HepG2 (cell line): ENCODE measurements around the gene ACOT8. TPM values are rescaled to one million over a fixed set of nuclear protein-coding genes. Genes with fewer than 3 reads are reported as not detected.
A peak's percentile ranks its signal among the peaks of the same experiment; 100 is the strongest.

ENCODE experiments used
- AKAP8 ChIP-seq: sonication (generic); formaldehyde crosslinking; IDR thresholded peaks from 2 replicates; pipeline ENCODE4 v1.5.1; 2020; ENCODE audit warnings: mild to moderate bottlenecking, missing genetic modification reagents
- CENPBD1 ChIP-seq: sonication (generic); formaldehyde crosslinking; IDR thresholded peaks from 2 replicates; pipeline ENCODE4 v1.8.0; 2022; ENCODE audit warnings: missing genetic modification reagents, low read depth, mild to moderate bottlenecking, borderline replicate concordance
- CHD4 ChIP-seq: fragments of 200-600 bp; sonication (generic); IDR thresholded peaks from 2 replicates; pipeline ENCODE4 v1.7.0; 2017; ENCODE audit warnings: mild to moderate bottlenecking, low read length, borderline replicate concordance
- ELF4 ChIP-seq: sonication (generic); formaldehyde crosslinking; IDR thresholded peaks from 2 replicates; pipeline ENCODE4 v1.5.0; 2020; ENCODE audit warnings: missing genetic modification reagents, mild to moderate bottlenecking, moderate library complexity, borderline replicate concordance
- GABPB1 ChIP-seq: IDR thresholded peaks from 2 replicates; pipeline ENCODE4 v1.6.1; 2016; ENCODE audit warnings: mild to moderate bottlenecking, missing genetic modification reagents, moderate library complexity, missing compliant biosample characterization
- GMEB1 ChIP-seq: sonication (generic); formaldehyde crosslinking; IDR thresholded peaks from 2 replicates; pipeline ENCODE4 v1.5.1; 2020; ENCODE audit warnings: missing genetic modification reagents, mild to moderate bottlenecking, borderline replicate concordance
- GRHL1 ChIP-seq: sonication (generic); formaldehyde crosslinking; conservative IDR thresholded peaks from 2 replicates; pipeline ENCODE4 v1.8.0; 2022; ENCODE audit warnings: missing genetic modification reagents
- HIVEP1 ChIP-seq: sonication (generic); formaldehyde crosslinking; IDR thresholded peaks from 2 replicates; pipeline ENCODE4 v1.4.0; 2020; ENCODE audit warnings: mild to moderate bottlenecking, missing genetic modification reagents
- KLF12 ChIP-seq: sonication (generic); formaldehyde crosslinking; IDR thresholded peaks from 2 replicates; pipeline ENCODE4 v1.4.0; 2020; ENCODE audit warnings: missing genetic modification reagents, borderline replicate concordance
- KLF6 ChIP-seq: IDR thresholded peaks from 2 replicates; pipeline ENCODE4 v1.8.0; 2016; ENCODE audit warnings: missing biosample characterization, missing genetic modification reagents
- NONO ChIP-seq, 2 experiments: fragments of 450-650 bp in 1 of 2; sonication (generic) in 1 of 2; formaldehyde crosslinking in 1 of 2; IDR thresholded peaks in 1 of 2; conservative IDR thresholded peaks in 1 of 2; 2 replicates each; pipeline versions ENCODE4 v1.6.1 to v1.8.0; 2017 to 2022; ENCODE audit warnings: mild to moderate bottlenecking in 1 of 2, missing genetic modification reagents in 1 of 2, moderate library complexity in 1 of 2
- ONECUT2 ChIP-seq: sonication (generic); formaldehyde crosslinking; IDR thresholded peaks from 2 replicates; pipeline ENCODE4 v1.4.0; 2020; ENCODE audit warnings: missing genetic modification reagents
- SOX13 ChIP-seq, 3 experiments: fragments of 450-650 bp in 1 of 3; sonication (generic) in 1 of 3; formaldehyde crosslinking in 1 of 3; IDR thresholded peaks in 2 of 3; conservative IDR thresholded peaks in 1 of 3; 2 replicates each; pipeline versions ENCODE4 v1.5.0 to v1.6.1; 2016 to 2020; ENCODE audit warnings: antibody characterized with exemption in 1 of 3, mild to moderate bottlenecking in 1 of 3, missing compliant biosample characterization in 1 of 3, missing genetic modification reagents in 1 of 3, moderate library complexity in 1 of 3
- SP1 ChIP-seq, 2 experiments: fragments of 450-650 bp in 1 of 2; sonication (generic) in 1 of 2; formaldehyde crosslinking in 1 of 2; IDR thresholded peaks; 2 replicates each; pipeline versions ENCODE4 v1.4.0 to v1.6.1; 2016 to 2020; ENCODE audit warnings: missing genetic modification reagents in 1 of 2
- TMF1 ChIP-seq: sonication (generic); formaldehyde crosslinking; IDR thresholded peaks from 2 replicates; pipeline ENCODE4 v1.8.1; 2022; ENCODE audit warnings: low read depth, missing genetic modification reagents
- TSC22D2 ChIP-seq: sonication (generic); formaldehyde crosslinking; IDR thresholded peaks from 2 replicates; pipeline ENCODE4 v1.5.1; 2020; ENCODE audit warnings: missing genetic modification reagents, mild to moderate bottlenecking, borderline replicate concordance
- ZFP36L2 ChIP-seq: sonication (generic); formaldehyde crosslinking; IDR thresholded peaks from 2 replicates; pipeline ENCODE4 v1.4.0; 2020; ENCODE audit warnings: missing genetic modification reagents
- ZNF121 ChIP-seq: sonication (generic); formaldehyde crosslinking; IDR thresholded peaks from 2 replicates; pipeline ENCODE4 v1.5.0; 2020; ENCODE audit warnings: mild to moderate bottlenecking, missing genetic modification reagents
- ZNF33A ChIP-seq: sonication (generic); formaldehyde crosslinking; IDR thresholded peaks from 2 replicates; pipeline ENCODE4 v1.5.1; 2020; ENCODE audit warnings: missing genetic modification reagents, mild to moderate bottlenecking, moderate library complexity, borderline replicate concordance
- ZNF446 ChIP-seq: sonication (generic); formaldehyde crosslinking; IDR thresholded peaks from 2 replicates; pipeline ENCODE4 v1.5.0; 2020; ENCODE audit warnings: mild to moderate bottlenecking, missing genetic modification reagents
- ZNF546 ChIP-seq: sonication (generic); formaldehyde crosslinking; conservative IDR thresholded peaks from 2 replicates; pipeline ENCODE4 v1.8.1; 2023; ENCODE audit warnings: mild to moderate bottlenecking, missing genetic modification reagents
- ZNF550 ChIP-seq: sonication (generic); formaldehyde crosslinking; IDR thresholded peaks from 2 replicates; pipeline ENCODE4 v1.4.0; 2020; ENCODE audit warnings: mild to moderate bottlenecking, missing genetic modification reagents, borderline replicate concordance
- ZNF674 ChIP-seq: sonication (generic); formaldehyde crosslinking; IDR thresholded peaks from 2 replicates; pipeline ENCODE4 v1.5.0; 2020; ENCODE audit warnings: low read depth, mild to moderate bottlenecking, missing genetic modification reagents
- ZNF891 ChIP-seq: sonication (generic); formaldehyde crosslinking; IDR thresholded peaks from 2 replicates; pipeline ENCODE4 v1.5.0; 2020; ENCODE audit warnings: mild to moderate bottlenecking, missing genetic modification reagents
- polyA plus RNA-seq, 8 experiments: library from polyadenylated mRNA; depleted of rRNA in 3 of 8; stranded (reverse) in 7 of 8; unstranded in 1 of 8; fragments of >200 nt; fragmentation: Illumina TruSeq in 4 of 8; extraction: Trizol in 4 of 8; gene quantifications; 2 replicates each; pipeline versions ENCODE4 v1.2.1 to v1.2.3, GENCODE V29; 2011 to 2016; ENCODE audit warnings: low read depth in 4 of 8, missing spikeins in 1 of 8, mixed read lengths in 1 of 8; ENCODE audit not compliant: insufficient read depth in 1 of 8
- total RNA-seq, 5 experiments: library from RNA; depleted of rRNA; stranded (reverse); fragments of >200 nt; fragmentation: Illumina TruSeq; extraction: Trizol; gene quantifications; 2 replicates each; pipeline ENCODE4 v1.2.3, GENCODE V29; 2016; ENCODE audit warnings: low read depth in 1 of 5
- TF ChIP-seq, protein P1 (sequence below): sonication (generic); formaldehyde crosslinking; IDR thresholded peaks from 2 replicates; pipeline ENCODE4 v1.8.1; 2023; ENCODE audit warnings: mild to moderate bottlenecking, missing genetic modification reagents, borderline replicate concordance

ACOT8 gene
- total and polyA plus RNA-seq, 2 of the 13 experiments (the other 11 are each of a cell fraction or from before 2014, with no cell fraction given): 31.4 to 45.5 TPM

GRCh38 chr20:45861221-45862075 is 4.3 kb upstream of the ACOT8 start (continued):
- TF ChIP-seq CHD4 (no peak), ZFP36L2 (CRISPR knock-in tag) (no peak), ZNF546 (CRISPR knock-in tag) (no peak), ZNF121 (CRISPR knock-in tag) (peak; percentile 99), KLF12 (no peak), GMEB1 (CRISPR knock-in tag) (no peak), HIVEP1 (CRISPR knock-in tag) (no peak), ZNF33A (no peak), ZNF446 (CRISPR knock-in tag) (no peak), KLF6 (CRISPR knock-in tag) (no peak), SOX13 (IDR thresholded peaks at IDR 0.05) (no peak), SOX13 (CRISPR knock-in tag; conservative IDR thresholded peaks at IDR 0.05 in 1 of 2, IDR thresholded peaks at IDR 0.05 in 1 of 2) (peak in 1 of 2 experiments; percentile 35; a peak in 1 of 4 replicates), TSC22D2 (CRISPR knock-in tag) (no peak), CENPBD1 (CRISPR knock-in tag) (no peak), ONECUT2 (CRISPR knock-in tag) (no peak), ZNF891 (no peak), NONO (IDR thresholded peaks at IDR 0.05) (no peak), NONO (CRISPR knock-in tag; conservative IDR thresholded peaks at IDR 0.05) (0 out of 2 replicates have a peak, but pooled peaks have one; percentile 24), GABPB1 (CRISPR knock-in tag) (no peak), TMF1 (CRISPR knock-in tag) (no peak), ELF4 (CRISPR knock-in tag) (0 out of 2 replicates have a peak, but pooled peaks have one; percentile 36), AKAP8 (CRISPR knock-in tag) (0 out of 2 replicates have a peak, but pooled peaks have one; percentile 68), SP1 (IDR thresholded peaks at IDR 0.05) (no peak), SP1 (CRISPR knock-in tag; IDR thresholded peaks at IDR 0.05) (no peak), ZNF674 (no peak), GRHL1 (CRISPR knock-in tag) (no peak), ZNF550 (CRISPR knock-in tag) (no peak)
- TF ChIP-seq, protein P1, sequence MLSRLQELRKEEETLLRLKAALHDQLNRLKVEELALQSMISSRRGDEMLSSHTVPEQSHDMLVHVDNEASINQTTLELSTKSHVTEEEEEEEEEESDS (CRISPR knock-in tag): no peak
